Aorta (tissue), 5 donors: ENCODE data around the gene PINLYP. TPM values are rescaled to one million over a fixed set of nuclear protein-coding genes. Genes with fewer than 3 reads are reported as not detected.

Source experiments
- ATAC-seq: fragments of 200-7000 bp; cut with Tn5 transposase; one replicate; pipeline ENCODE4 v1.9.1; 2022; ENCODE audit warnings: moderate library complexity; ENCODE audit not compliant: low FRiP score
- DNase-seq, 2 donors: peaks; one replicate each; pipeline ENCODE4 v3.0.0-alpha.2; 2020
- H3K27ac ChIP-seq, 2 donors: one replicate each; pipeline ENCODE4 v1.5.1; 2013; ENCODE audit warnings: low read length in 2 of 2, mild to moderate bottlenecking in 2 of 2, moderate library complexity in 2 of 2, control low read depth in 1 of 2, inconsistent platforms in 1 of 2, low read depth in 1 of 2
- H3K27me3 ChIP-seq, 2 donors: one replicate each; pipeline ENCODE4 v1.6.1; 2013; ENCODE audit warnings: control low read depth in 1 of 2, low read length in 1 of 2, mild to moderate bottlenecking in 1 of 2, moderate library complexity in 1 of 2; ENCODE audit not compliant: insufficient read depth in 2 of 2, control insufficient read depth in 1 of 2
- H3K36me3 ChIP-seq, 2 donors: one replicate each; pipeline ENCODE4 v1.6.1; 2013; ENCODE audit warnings: control low read depth in 1 of 2, low read length in 1 of 2, mild to moderate bottlenecking in 1 of 2; ENCODE audit not compliant: insufficient read depth in 2 of 2, control insufficient read depth in 1 of 2
- H3K4me1 ChIP-seq, 2 donors: one replicate each; pipeline ENCODE4 v1.6.1; 2013; ENCODE audit warnings: low read length in 2 of 2, control low read depth in 1 of 2, mild to moderate bottlenecking in 1 of 2, moderate library complexity in 1 of 2; ENCODE audit not compliant: insufficient read depth in 2 of 2, control insufficient read depth in 1 of 2
- H3K4me3 ChIP-seq, 2 donors: one replicate each; pipeline ENCODE4 v1.5.1; 2013; ENCODE audit warnings: low read length in 2 of 2, control low read depth in 1 of 2, mild to moderate bottlenecking in 1 of 2
- H3K9me3 ChIP-seq: one replicate; pipeline ENCODE4 v1.6.1; 2013; ENCODE audit warnings: mild to moderate bottlenecking, low read length; ENCODE audit not compliant: control insufficient read depth
- WGBS, 2 donors: extraction: QIAGEN DNeasy Blood & Tissue Kit; methylation state at CpG; one replicate each; pipeline ENCODE4 v1.1.7; 2013; 5-methylcytosine and 5-hydroxymethylcytosine counted together
- intact Hi-C, 2 donors: fragments of 100-400 bp; cut with DNase I; formaldehyde crosslinking; loops; one replicate each; pipeline versions ENCODE4 v1.14.2 to v1.15.0; 2022
- polyA plus RNA-seq, 2 donors: library from polyadenylated mRNA; stranded (reverse); fragments of 200-250 nt; gene quantifications; one replicate each; pipeline ENCODE4 v1.2.3, GENCODE V29; 2013
- total RNA-seq, 2 donors: library from RNA; stranded (reverse); fragmentation: NEBNext Ultra II Directional; extraction: Animal tissue kit (Norgen Biotek cat#: 25700); gene quantifications; one replicate each; pipeline ENCODE4 v1.2.1, GENCODE V29; 2021
- donor health status: healthy with polysubstance abuse.
- donor health status: Bipolar disorder and iron deficiency.
- donor health status: DM: no; HTN: no; CAD: no.
- donor health status: DM: no; HTN: no; CAD: no.
- donor health status: DM: yes; HTN: yes; CAD: no.

PINLYP gene
- total and polyA plus RNA-seq, 4 donors = 8.2 to 22.9 (median 15.5) TPM

DNA sequence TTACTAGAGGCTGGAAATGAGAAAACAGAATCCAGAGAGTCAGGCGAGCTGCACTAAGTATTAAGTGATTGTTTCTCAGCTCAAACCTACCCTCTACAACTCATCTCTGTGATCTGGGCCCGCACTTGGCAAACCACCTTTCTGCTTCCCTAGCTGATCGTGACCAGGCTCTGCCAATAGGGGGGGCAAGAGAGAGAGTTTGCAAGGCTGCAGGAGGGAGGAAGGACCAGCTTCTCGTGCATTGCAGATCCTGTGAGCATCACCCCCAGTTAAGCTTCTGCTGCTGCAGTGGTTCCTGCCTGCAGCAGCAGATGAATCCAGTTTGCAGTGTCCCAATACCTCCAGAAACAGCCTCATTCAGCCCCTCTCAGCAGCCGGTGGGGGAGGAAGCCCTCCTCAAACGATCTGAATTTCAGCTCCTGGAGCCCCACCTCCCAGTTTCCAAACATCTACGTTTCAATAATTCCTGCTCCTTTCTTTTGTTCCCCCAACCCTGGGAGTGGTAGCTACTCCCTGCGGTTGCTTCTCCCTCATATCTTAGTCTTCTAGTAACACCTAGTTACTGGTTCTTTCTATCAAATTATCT lies 20.3 kb upstream of the PINLYP start:
- DNase-seq = peak in 1 of 2 donors; percentile 82
- intact Hi-C loops = no loop called here
- no peaks in the 10 kb centered on the region for H3K4me1 ChIP-seq
- no peaks in the 10 kb centered on the region for H3K27me3 ChIP-seq
- H3K36me3 ChIP-seq = peaks cover 0 to 5% of the 10 kb centered on the region in 2 donors
- 34 to 38% methylated on average over 8 of the region's 8 CpGs for WGBS, 2 donors
- H3K9me3 ChIP-seq = no peaks in the 10 kb centered on the region
- no peak overlapping the region for H3K27ac ChIP-seq
- no peak overlapping the region for H3K4me3 ChIP-seq
- no peak for ATAC-seq

GRCh38 chr19:43560687-43561086 lies 14.9 kb upstream of the PINLYP start:
- ATAC-seq = no peak
- 87 to 88% methylated on average over 6 of the region's 6 CpGs for whole genome bisulfite sequencing, 2 donors
- no peak overlapping the region for H3K27ac ChIP-seq
- no peaks in the 10 kb centered on the region for H3K9me3 ChIP-seq
- DNase-seq = no peak
- no peaks in the 10 kb centered on the region for H3K4me1 ChIP-seq
- no peak overlapping the region for H3K4me3 ChIP-seq
- intact Hi-C loops = no loop called here
- H3K27me3 ChIP-seq = no peaks in the 10 kb centered on the region
- no peaks in the 10 kb centered on the region for H3K36me3 ChIP-seq

GRCh38 chr19:43561139-43561970 lies 14.2 kb upstream of the PINLYP start:
- H3K36me3 ChIP-seq = no peaks in the 10 kb centered on the region
- H3K9me3 ChIP-seq = no peaks in the 10 kb centered on the region
- H3K4me1 ChIP-seq = no peaks in the 10 kb centered on the region
- intact Hi-C loops = no loop called here
- H3K27ac ChIP-seq = no peak overlapping the region
- H3K27me3 ChIP-seq = no peaks in the 10 kb centered on the region
- H3K4me3 ChIP-seq = no peak overlapping the region
- DNase-seq (no peak), ATAC-seq (no peak)
- WGBS, 2 donors = 91 to 93% methylated on average over 12 of the region's 12 CpGs

DNA sequence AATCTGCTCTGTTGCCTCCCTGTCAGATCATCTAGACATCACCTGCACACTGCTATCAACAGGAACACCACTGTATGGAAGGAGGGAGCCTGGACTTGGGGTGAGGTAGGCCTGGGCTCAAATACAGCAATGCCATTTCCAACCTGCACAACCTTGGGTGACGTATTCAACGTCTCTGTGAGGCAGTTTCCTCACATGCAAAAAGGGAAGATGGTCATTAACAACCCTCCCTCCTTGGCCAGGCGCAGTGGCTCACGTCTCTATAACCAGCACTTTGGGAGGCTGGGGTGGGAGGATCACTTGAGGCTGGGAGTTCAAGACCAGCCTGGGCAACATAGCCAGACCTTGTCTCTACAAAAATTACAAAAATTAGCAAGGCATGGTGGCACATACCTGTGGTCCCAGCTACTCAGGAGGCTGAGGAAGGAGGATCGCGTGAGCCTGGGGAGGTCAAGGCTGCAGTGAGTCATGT lies 13.3 kb upstream of the PINLYP start:
- no peak for DNase-seq
- H3K4me3 ChIP-seq = no peak overlapping the region
- no peaks in the 10 kb centered on the region for H3K4me1 ChIP-seq
- peak overlapping the region in 1 of 2 donors; percentile 55 for H3K27ac ChIP-seq
- H3K9me3 ChIP-seq = no peaks in the 10 kb centered on the region
- no peak for ATAC-seq
- intact Hi-C loops = no loop called here
- 90 to 97% methylated on average over 6 of the region's 6 CpGs for WGBS, 2 donors
- H3K27me3 ChIP-seq = no peaks in the 10 kb centered on the region
- no peaks in the 10 kb centered on the region for H3K36me3 ChIP-seq

- 43 to 46% methylated on average over 14 of the region's 14 CpGs for WGBS, 2 donors
- ATAC-seq (peak; percentile 86), DNase-seq (peak; percentile 90 to 95)
- no peaks in the 10 kb centered on the region for H3K9me3 ChIP-seq
- H3K36me3 ChIP-seq = no peaks in the 10 kb centered on the region
- H3K27me3 ChIP-seq = no peaks in the 10 kb centered on the region
- intact Hi-C loops = no loop called here
- H3K4me1 ChIP-seq = no peaks in the 10 kb centered on the region
- peak overlapping the region in 1 of 2 donors; percentile 55 for H3K27ac ChIP-seq
- no peak overlapping the region for H3K4me3 ChIP-seq
These were observed 12.8 kb upstream of the PINLYP start for GRCh38 chr19:43562698-43563241.

DNA sequence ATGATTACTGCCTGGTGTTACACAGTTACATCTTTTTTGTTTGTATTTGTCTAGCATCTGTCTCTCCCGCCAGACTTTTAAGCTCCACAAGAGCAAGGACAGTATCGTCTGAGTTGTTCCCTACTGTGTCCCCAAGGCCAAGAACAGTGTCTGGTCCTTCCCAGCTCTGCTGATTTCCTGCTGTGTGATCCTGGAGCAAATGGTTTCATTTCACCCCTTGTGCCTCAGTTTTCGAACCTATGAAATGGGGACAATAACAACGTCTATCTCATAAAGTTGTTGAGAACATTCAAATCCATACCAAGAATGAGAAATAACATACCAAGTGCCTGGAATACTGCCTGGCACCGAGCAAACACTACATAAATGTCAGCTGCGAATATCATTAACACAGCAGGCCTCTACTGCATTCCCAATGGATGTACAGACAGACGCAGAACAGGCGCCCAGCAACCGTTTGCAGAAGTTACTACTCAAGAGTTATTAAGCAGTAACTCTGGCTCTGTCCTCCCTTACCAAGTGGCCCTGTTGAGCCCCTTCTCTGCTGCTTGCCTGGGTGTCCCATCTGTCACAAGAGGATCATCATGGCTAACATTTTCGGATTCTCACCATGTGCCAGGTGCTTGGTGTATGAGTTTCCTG lies 11.7 kb upstream of the PINLYP start:
- Histone ChIP-seq H3K4me3 (no peak overlapping the region), H3K4me1 (no peaks in the 10 kb centered on the region), H3K36me3 (no peaks in the 10 kb centered on the region), H3K27ac (no peak overlapping the region), H3K27me3 (no peaks in the 10 kb centered on the region), H3K9me3 (no peaks in the 10 kb centered on the region)
- intact Hi-C loops = no loop called here
- DNase-seq = no peak
- ATAC-seq = no peak
- WGBS, 2 donors = 86% methylated on average over 10 of the region's 10 CpGs

DNA sequence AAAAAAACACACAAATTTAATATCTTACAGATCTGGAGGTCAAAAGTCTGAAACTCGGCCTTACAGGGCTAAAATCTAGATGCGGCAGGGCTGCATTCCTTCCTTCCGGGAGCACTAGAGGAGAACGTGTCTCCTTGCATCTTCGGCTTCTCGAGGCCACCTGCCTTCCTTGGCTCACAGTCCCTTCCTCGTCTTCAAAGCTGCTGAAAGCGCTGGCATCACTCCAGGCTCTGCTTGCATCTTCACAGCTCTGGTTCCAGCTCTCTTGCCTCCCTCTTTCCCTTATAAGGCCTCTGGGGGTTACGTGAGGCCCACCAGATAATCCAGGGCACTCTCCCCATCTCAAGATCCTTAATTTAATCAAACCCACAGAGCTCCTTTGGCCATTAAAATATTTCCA lies 10.8 kb upstream of the PINLYP start:
- Histone ChIP-seq H3K27ac (no peak overlapping the region), H3K27me3 (no peaks in the 10 kb centered on the region), H3K4me3 (no peak overlapping the region), H3K36me3 (no peaks in the 10 kb centered on the region), H3K9me3 (no peaks in the 10 kb centered on the region), H3K4me1 (no peaks in the 10 kb centered on the region)
- no peak for ATAC-seq
- intact Hi-C loops = no loop called here
- DNase-seq = no peak
- WGBS, 2 donors = 75 to 80% methylated on average over 9 of the region's 9 CpGs

- H3K4me3 ChIP-seq = no peak overlapping the region
- no peak overlapping the region for H3K27ac ChIP-seq
- 68 to 71% methylated on average over 5 of the region's 5 CpGs for WGBS, 2 donors
- DNase-seq (no peak), ATAC-seq (no peak)
- H3K36me3 ChIP-seq = no peaks in the 10 kb centered on the region
- no peaks in the 10 kb centered on the region for H3K27me3 ChIP-seq
- no peaks in the 10 kb centered on the region for H3K9me3 ChIP-seq
- intact Hi-C loops = no loop called here
- no peaks in the 10 kb centered on the region for H3K4me1 ChIP-seq
These were observed 5.9 kb upstream of the PINLYP start for GRCh38 chr19:43569657-43570056.
